ENCODE measurements around the gene OR5T2. TPM values are rescaled to one million over a fixed set of nuclear protein-coding genes. Genes with fewer than 3 reads are reported as not detected.
"Not testable (repeated sequence)": the region's sequence is repeated elsewhere in the genome, so short reads cannot be mapped to it uniquely, and the experiment has no call there.

Gene OR5T2
- total RNA-seq, result not detected

DNA sequence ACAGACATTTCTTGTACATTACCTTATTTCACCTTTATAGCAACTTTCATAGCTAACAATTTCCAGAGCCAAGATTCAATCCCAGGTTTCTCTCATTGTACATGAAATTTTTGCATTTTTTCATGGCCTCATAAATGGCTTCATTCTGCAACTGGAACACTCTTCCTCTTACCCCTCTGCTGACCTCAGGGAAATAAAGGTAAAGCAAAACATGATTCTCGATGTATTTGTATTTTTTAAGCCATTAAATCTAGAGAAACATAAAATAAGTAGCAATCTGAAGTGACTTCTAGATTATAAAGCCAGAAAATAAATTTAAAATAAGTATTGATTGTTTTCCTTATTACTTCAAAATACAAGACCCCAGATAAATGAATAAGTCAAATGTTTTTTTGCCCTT, at the start of gene OR5T2:
Gene OR5T2, minus strand, starts transcription at position 101 of the 400 bp plus-strand sequence. CDS start 1,193 bp downstream, outside the sequence.
- no peak for DNase-seq (ENCODE audit: low spot score)
- intact Hi-C loops (cut with DNase I), result no loop called here
- no peak for ATAC-seq

DNA sequence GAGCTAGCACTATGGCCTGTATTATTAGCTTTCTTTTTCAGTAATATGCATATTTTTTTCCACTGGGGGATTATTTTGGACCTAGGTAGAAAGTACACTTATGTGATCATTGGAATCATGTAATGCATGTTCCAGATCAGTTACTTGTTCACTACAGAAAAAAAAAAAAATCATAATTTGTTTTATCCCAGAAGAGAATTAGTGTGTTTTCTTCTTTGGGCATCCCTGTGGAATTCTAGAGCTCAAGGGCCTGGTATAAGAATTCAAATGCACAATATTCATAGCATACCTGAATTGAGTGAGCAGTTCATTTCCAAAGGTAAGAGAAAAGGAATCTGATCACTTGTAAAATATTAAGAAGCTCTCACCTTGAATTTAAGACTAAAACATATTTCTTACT, 39.8 kb upstream of the OR5T2 start, which contains the start of gene OR5T1:
Gene OR5T1, plus strand, starts transcription at position 301 of the 400 bp plus-strand sequence. CDS start 1,485 bp downstream, outside the sequence.
- intact Hi-C loops (cut with DNase I), result no loop called here
- no peak for DNase-seq (ENCODE audit: low spot score)
- ATAC-seq, result no peak

- intact Hi-C loops (cut with DNase I), result no loop called here
- DNase-seq (ENCODE audit: low spot score) (no peak), ATAC-seq (no peak)
Observed at GRCh38 chr11:56271092-56271491, 37.0 kb upstream of the OR5T2 start.

DNA sequence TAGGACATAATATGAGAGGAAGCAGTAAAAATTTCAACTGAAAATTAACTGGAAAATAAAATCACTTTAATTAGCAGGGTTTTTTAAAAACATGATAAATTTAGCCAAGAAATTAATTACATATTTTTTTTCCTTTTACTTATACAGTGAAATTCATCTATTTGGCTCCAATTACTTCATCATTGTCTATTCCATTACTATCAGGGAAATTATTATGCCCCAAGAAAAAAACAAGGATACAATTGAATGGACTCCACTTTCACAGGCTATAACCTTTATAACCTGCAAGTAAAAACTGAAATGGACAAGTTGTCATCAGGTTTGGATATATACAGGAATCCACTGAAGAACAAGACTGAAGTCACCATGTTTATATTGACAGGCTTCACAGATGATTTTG, 17.9 kb upstream of the OR5T2 start, which contains the start of gene OR5T3:
Gene OR5T3, plus strand, starts transcription at position 301 of the 400 bp plus-strand sequence. Its CDS starts 0 bp downstream, at position 301.
- no peak for ATAC-seq

GRCh38 chr11:56219735-56220134, 14.3 kb downstream of the OR5T2 start:
- not testable (repeated sequence) for DNase-seq (ENCODE audit: low spot score)

More for the DNA sequence above, 17.9 kb upstream of the OR5T2 start, which contains the start of gene OR5T3:
- intact Hi-C loops (cut with DNase I), result no loop called here
- no peak for DNase-seq (ENCODE audit: low spot score)

GRCh38 chr11:56214537-56214936, 19.5 kb downstream of the OR5T2 start:
- ATAC-seq (no peak), DNase-seq (ENCODE audit: low spot score) (no peak)
- intact Hi-C loops (cut with DNase I), result no loop called here

More at GRCh38 chr11:56219735-56220134, 14.3 kb downstream of the OR5T2 start:
- ATAC-seq; intact Hi-C loops (cut with DNase I): not testable (repeated sequence)

DNA sequence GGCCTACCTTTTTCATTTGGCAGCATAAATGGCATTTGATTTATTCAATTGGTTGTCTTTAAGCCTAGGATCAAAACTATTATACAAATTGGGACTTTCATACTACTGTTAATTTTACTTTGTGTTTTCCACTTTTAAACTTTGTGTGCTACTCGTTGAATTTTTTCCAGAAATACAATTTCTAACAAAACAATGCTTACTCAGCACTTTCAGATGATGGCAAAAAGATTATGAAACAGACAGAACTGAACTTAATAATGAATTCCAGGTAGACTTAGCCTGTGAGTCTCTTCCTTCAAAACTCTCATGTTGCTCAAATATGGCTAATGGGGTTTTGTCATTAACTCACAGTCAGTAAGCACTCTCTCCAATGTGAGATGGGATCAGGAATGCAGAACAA, 26.3 kb downstream of the OR5T2 start:
- DNase-seq (ENCODE audit: low spot score) (no peak), ATAC-seq (no peak)
- intact Hi-C loops (cut with DNase I), result no loop called here

GRCh38 chr11:56197367-56197766, 36.7 kb downstream of the OR5T2 start:
- no peak for ATAC-seq
- intact Hi-C loops (cut with DNase I), result no loop called here
- DNase-seq (ENCODE audit: low spot score), result no peak

DNA sequence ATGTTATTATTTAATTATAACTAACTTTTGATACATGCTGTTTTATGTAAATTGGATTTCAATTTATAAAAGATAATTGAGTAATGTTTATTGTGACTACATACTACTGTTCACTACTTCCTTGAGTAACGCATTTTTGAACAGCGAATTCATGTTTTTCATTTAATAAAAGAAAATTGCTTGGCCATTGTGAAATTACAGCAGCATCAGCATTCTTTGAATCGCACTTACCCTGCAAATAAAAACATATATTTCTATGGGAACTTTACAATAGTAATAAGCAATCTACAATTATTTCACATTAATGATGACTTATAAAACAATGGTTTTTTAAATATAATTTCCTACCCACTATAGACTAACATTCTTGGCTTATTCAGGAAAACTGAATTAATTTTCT, 37.4 kb downstream of the OR5T2 start:
- DNase-seq (ENCODE audit: low spot score) (no peak), ATAC-seq (no peak)
- intact Hi-C loops (cut with DNase I), result no loop called here

DNA sequence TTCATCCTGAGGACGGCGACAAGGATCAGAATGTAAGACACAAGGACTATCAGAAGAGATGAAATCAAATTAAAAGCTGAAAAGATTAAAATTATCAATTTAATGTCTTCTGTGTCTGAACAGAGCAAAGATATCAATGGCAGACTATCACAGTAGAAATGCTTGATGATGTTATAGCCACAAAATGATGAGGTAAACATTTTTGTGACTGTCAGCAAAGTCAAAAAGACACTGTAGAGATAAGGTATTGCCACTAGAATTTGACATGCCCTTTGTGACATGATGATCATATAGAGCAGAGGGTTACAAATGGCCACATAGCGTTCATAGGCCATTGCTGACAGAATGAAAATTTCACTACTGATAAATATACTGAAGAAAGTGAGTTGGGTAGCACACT, 45.5 kb downstream of the OR5T2 start:
- ATAC-seq, result no peak
- intact Hi-C loops (cut with DNase I), result no loop called here
- no peak for DNase-seq (ENCODE audit: low spot score)

DNA sequence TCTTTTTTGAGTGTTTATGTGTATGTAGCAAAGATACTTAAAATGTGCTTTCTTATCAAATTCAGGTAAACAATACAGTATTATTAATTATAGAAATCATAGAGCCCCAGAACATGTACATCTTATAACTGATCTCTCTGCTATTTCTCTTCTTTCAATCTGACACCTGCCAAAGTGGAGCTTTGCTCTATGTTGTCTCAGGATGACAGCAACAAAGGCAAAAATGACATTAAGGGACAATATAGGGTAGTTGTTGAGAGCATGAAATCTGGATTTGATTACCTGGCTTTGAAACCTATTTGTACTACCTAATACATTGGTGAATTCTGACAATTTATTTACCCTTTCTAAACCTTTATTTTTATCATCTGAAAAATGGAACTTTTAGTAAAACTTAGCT, 50.6 kb downstream of the OR5T2 start:
- no peak for DNase-seq (ENCODE audit: low spot score)
- no peak for ATAC-seq
- intact Hi-C loops (cut with DNase I), result no loop called here

Other genes with a start within 250 kb of the OR5T2 start
- not detected for gene OR5F1, start 239.6 kb downstream of the OR5T2 start, total RNA-seq
- gene OR5AS1, start 206.6 kb downstream of the OR5T2 start, total RNA-seq, result not detected
- gene OR8I2, start 140.9 kb downstream of the OR5T2 start, total RNA-seq, result not detected
- not detected for gene OR8H2, start 130.6 kb downstream of the OR5T2 start, total RNA-seq
- not detected for gene OR8H3, start 111.9 kb downstream of the OR5T2 start, total RNA-seq
- gene OR8J3, start 94.1 kb downstream of the OR5T2 start, total RNA-seq, result not detected
- gene OR8K5, start 73.9 kb downstream of the OR5T2 start, total RNA-seq, result not detected
- gene OR5J2, start 57.6 kb downstream of the OR5T2 start, total RNA-seq, result not detected
- gene OR5T3, start 18.0 kb upstream of the OR5T2 start, total RNA-seq, result not detected
- not detected for gene OR5T1, start 39.9 kb upstream of the OR5T2 start, total RNA-seq
- gene OR8H1, start 58.0 kb upstream of the OR5T2 start, total RNA-seq, result not detected
- gene OR8K3, start 80.9 kb upstream of the OR5T2 start, total RNA-seq, result not detected
- not detected for gene OR8K1, start 111.8 kb upstream of the OR5T2 start, total RNA-seq
- gene OR8J1, start 120.0 kb upstream of the OR5T2 start, total RNA-seq, result not detected
- gene OR8U1, start 141.4 kb upstream of the OR5T2 start, total RNA-seq, result not detected
- gene OR5AL1, start 178.4 kb upstream of the OR5T2 start, total RNA-seq, result not detected
- not detected for gene OR5M3, start 239.1 kb upstream of the OR5T2 start, total RNA-seq

Measured in sciatic nerve (tissue), 2 donors.